Mononuclear cell (primary cell): Measurements from ENCODE around the gene GPC6. TPM values are rescaled to one million over a fixed set of nuclear protein-coding genes. Genes with fewer than 3 reads are reported as not detected.

Experiments used
- H3K27me3 ChIP-seq: 2 replicates; pipeline ENCODE4 v1.6.0; 2011; ENCODE audit warnings: low read length, control low read depth; ENCODE audit not compliant: insufficient read depth
- H3K4me1 ChIP-seq: 2 replicates; pipeline ENCODE4 v1.5.1; 2011; ENCODE audit warnings: mild to moderate bottlenecking, low read length, control low read depth; ENCODE audit not compliant: insufficient read depth
- H3K4me3 ChIP-seq: 2 replicates; pipeline ENCODE4 v1.5.1; 2011; ENCODE audit warnings: mild to moderate bottlenecking, low read length, moderate library complexity
- H3K9me3 ChIP-seq: 2 replicates; pipeline ENCODE4 v1.5.1; 2011; ENCODE audit warnings: low read depth, mild to moderate bottlenecking, control low read depth, low read length
- total RNA-seq: library from RNA; depleted of rRNA; stranded (reverse); fragments of >200 nt; gene quantifications from one replicate; pipeline ENCODE4 v1.2.3, GENCODE V29; 2012

Gene GPC6
- total RNA-seq, 1 donor, result 0.31 TPM

- H3K27me3 ChIP-seq, result no peaks in the 10 kb centered on the region
- H3K9me3 ChIP-seq, result no peaks in the 10 kb centered on the region
- H3K4me1 ChIP-seq, result no peaks in the 10 kb centered on the region
- no peak overlapping the region for H3K4me3 ChIP-seq
These were observed 117.6 kb downstream of the GPC6 start for GRCh38 chr13:93344048-93344705.

- Histone ChIP-seq H3K4me3 (no peak overlapping the region), H3K27me3 (no peaks in the 10 kb centered on the region), H3K4me1 (no peaks in the 10 kb centered on the region), H3K9me3 (no peaks in the 10 kb centered on the region)
These were observed 118.4 kb downstream of the GPC6 start for GRCh38 chr13:93345024-93345423.

- no peak overlapping the region for H3K4me3 ChIP-seq
- no peaks in the 10 kb centered on the region for H3K9me3 ChIP-seq
- no peaks in the 10 kb centered on the region for H3K4me1 ChIP-seq
- H3K27me3 ChIP-seq, result no peaks in the 10 kb centered on the region
These were observed 119.2 kb downstream of the GPC6 start for GRCh38 chr13:93345770-93346169.

GRCh38 chr13:93352616-93353015, 126.0 kb downstream of the GPC6 start:
- Histone ChIP-seq H3K27me3 (no peaks in the 10 kb centered on the region), H3K9me3 (no peaks in the 10 kb centered on the region), H3K4me3 (no peak overlapping the region), H3K4me1 (no peaks in the 10 kb centered on the region)

GRCh38 chr13:93355094-93355493, 128.5 kb downstream of the GPC6 start:
- no peaks in the 10 kb centered on the region for H3K9me3 ChIP-seq
- H3K4me1 ChIP-seq, result no peaks in the 10 kb centered on the region
- H3K4me3 ChIP-seq, result no peak overlapping the region
- H3K27me3 ChIP-seq, result no peaks in the 10 kb centered on the region

GRCh38 chr13:93356469-93356868, 129.9 kb downstream of the GPC6 start:
- Histone ChIP-seq H3K27me3 (no peaks in the 10 kb centered on the region), H3K9me3 (no peaks in the 10 kb centered on the region), H3K4me1 (no peaks in the 10 kb centered on the region), H3K4me3 (no peak overlapping the region)

- Histone ChIP-seq H3K4me3 (no peak overlapping the region), H3K4me1 (no peaks in the 10 kb centered on the region), H3K9me3 (no peaks in the 10 kb centered on the region), H3K27me3 (no peaks in the 10 kb centered on the region)
These were observed 133.4 kb downstream of the GPC6 start for GRCh38 chr13:93360021-93360420.

GRCh38 chr13:93361703-93362102, 135.1 kb downstream of the GPC6 start:
- Histone ChIP-seq H3K4me3 (no peak overlapping the region), H3K9me3 (no peaks in the 10 kb centered on the region)

GRCh38 chr13:93364166-93364565, 137.6 kb downstream of the GPC6 start:
- Histone ChIP-seq H3K4me1 (no peaks in the 10 kb centered on the region), H3K27me3 (no peaks in the 10 kb centered on the region), H3K9me3 (no peaks in the 10 kb centered on the region), H3K4me3 (no peak overlapping the region)

More at GRCh38 chr13:93361703-93362102, 135.1 kb downstream of the GPC6 start:
- no peaks in the 10 kb centered on the region for H3K4me1 ChIP-seq
- no peaks in the 10 kb centered on the region for H3K27me3 ChIP-seq

- H3K4me3 ChIP-seq, result no peak overlapping the region
- no peaks in the 10 kb centered on the region for H3K27me3 ChIP-seq
- H3K9me3 ChIP-seq, result no peaks in the 10 kb centered on the region
- H3K4me1 ChIP-seq, result no peaks in the 10 kb centered on the region
These were observed 141.7 kb downstream of the GPC6 start for GRCh38 chr13:93368296-93368695.

GRCh38 chr13:93368718-93369117, 142.1 kb downstream of the GPC6 start:
- Histone ChIP-seq H3K4me1 (no peaks in the 10 kb centered on the region), H3K27me3 (no peaks in the 10 kb centered on the region), H3K9me3 (no peaks in the 10 kb centered on the region), H3K4me3 (no peak overlapping the region)

- Histone ChIP-seq H3K27me3 (no peaks in the 10 kb centered on the region), H3K4me3 (no peak overlapping the region), H3K4me1 (no peaks in the 10 kb centered on the region), H3K9me3 (no peaks in the 10 kb centered on the region)
These were observed 146.2 kb downstream of the GPC6 start for GRCh38 chr13:93372856-93373255.

GRCh38 chr13:93375491-93375890, 148.9 kb downstream of the GPC6 start:
- H3K27me3 ChIP-seq, result no peaks in the 10 kb centered on the region
- no peak overlapping the region for H3K4me3 ChIP-seq
- no peaks in the 10 kb centered on the region for H3K4me1 ChIP-seq
- no peaks in the 10 kb centered on the region for H3K9me3 ChIP-seq

- Histone ChIP-seq H3K4me3 (no peak overlapping the region), H3K27me3 (no peaks in the 10 kb centered on the region), H3K9me3 (no peaks in the 10 kb centered on the region), H3K4me1 (no peaks in the 10 kb centered on the region)
These were observed 150.6 kb downstream of the GPC6 start for GRCh38 chr13:93377196-93377595.

- Histone ChIP-seq H3K4me1 (no peaks in the 10 kb centered on the region), H3K9me3 (no peaks in the 10 kb centered on the region), H3K4me3 (no peak overlapping the region), H3K27me3 (no peaks in the 10 kb centered on the region)
These were observed 151.6 kb downstream of the GPC6 start for GRCh38 chr13:93378184-93378583.

- Histone ChIP-seq H3K27me3 (no peaks in the 10 kb centered on the region), H3K4me3 (no peak overlapping the region), H3K9me3 (no peaks in the 10 kb centered on the region), H3K4me1 (no peaks in the 10 kb centered on the region)
These were observed 159.5 kb downstream of the GPC6 start for GRCh38 chr13:93386116-93386515.
